ENCODE results near the gene ANO10. TPM values are rescaled to one million over a fixed set of nuclear protein-coding genes. Genes with fewer than 3 reads are reported as not detected.
"Not testable (repeated sequence)": the region's sequence is repeated elsewhere in the genome, so short reads cannot be mapped to it uniquely, and the experiment has no call there.

ANO10 gene
- total RNA-seq, 4 donors from 2014 or later = 28.2 to 36.9 (median 31.6) TPM

GRCh38 chr3:43559961-43560360 lies 61.9 kb downstream of the ANO10 start:
- no peaks in the 10 kb centered on the region for H3K9me3 ChIP-seq
- H3K27ac ChIP-seq = no peak overlapping the region
- H3K4me1 ChIP-seq = no peaks in the 10 kb centered on the region
- H3K36me3 ChIP-seq = peaks cover 27% of the 10 kb centered on the region
- TF ChIP-seq CTCF (IDR thresholded peaks at IDR 0.05) (no peak), EP300 (IDR thresholded peaks at IDR 0.05) (no peak), POLR2AphosphoS5 (IDR thresholded peaks at IDR 0.05) (no peak), POLR2A (IDR thresholded peaks at IDR 0.05) (no peak)
- H3K4me3 ChIP-seq = no peak overlapping the region
- no peak for DNase-seq (ENCODE audit: low spot score in 2 of 2)
- H3K27me3 ChIP-seq = no peaks in the 10 kb centered on the region

GRCh38 chr3:43558171-43558570 lies 63.6 kb downstream of the ANO10 start:
- H3K4me1 ChIP-seq = no peaks in the 10 kb centered on the region
- TF ChIP-seq EP300 (IDR thresholded peaks at IDR 0.05) = no peak
- no peak for TF ChIP-seq POLR2A (IDR thresholded peaks at IDR 0.05)
- peaks cover 30% of the 10 kb centered on the region for H3K36me3 ChIP-seq
- H3K9me3 ChIP-seq = no peaks in the 10 kb centered on the region
- no peaks in the 10 kb centered on the region for H3K27me3 ChIP-seq
- DNase-seq (ENCODE audit: low spot score in 2 of 2) = no peak
- 82% methylated on average over 1 of the region's 1 CpG for WGBS
- no peak overlapping the region for H3K4me3 ChIP-seq
- no peak overlapping the region for H3K27ac ChIP-seq

- Histone ChIP-seq H3K4me1 (no peaks in the 10 kb centered on the region), H3K36me3 (peaks cover 23% of the 10 kb centered on the region), H3K4me3 (no peak overlapping the region), H3K27me3 (no peaks in the 10 kb centered on the region), H3K27ac (no peak overlapping the region), H3K9me3 (no peaks in the 10 kb centered on the region)
- DNase-seq (ENCODE audit: low spot score in 2 of 2) = no peak
- TF ChIP-seq POLR2A (IDR thresholded peaks at IDR 0.05) (no peak), EP300 (IDR thresholded peaks at IDR 0.05) (no peak), CTCF (IDR thresholded peaks at IDR 0.05) (no peak)
- WGBS = 84% methylated on average over 4 of the region's 4 CpGs
These were observed 72.1 kb downstream of the ANO10 start for GRCh38 chr3:43549626-43550290.

GRCh38 chr3:43544277-43544676 lies 77.5 kb downstream of the ANO10 start:
- not testable (repeated sequence) for DNase-seq (ENCODE audit: low spot score in 2 of 2); H3K27me3 ChIP-seq; H3K9me3 ChIP-seq; H3K27ac ChIP-seq; H3K4me1 ChIP-seq; H3K4me3 ChIP-seq
- peak; percentile 25 to 49 for TF ChIP-seq CTCF (IDR thresholded peaks at IDR 0.05)
- H3K36me3 ChIP-seq = peaks cover 12% of the 10 kb centered on the region
- 96% methylated on average over 3 of the region's 3 CpGs for WGBS

GRCh38 chr3:43542328-43543043 lies 79.3 kb downstream of the ANO10 start:
- no peak for DNase-seq (ENCODE audit: low spot score in 2 of 2)
- WGBS = 92% methylated on average over 4 of the region's 4 CpGs
- no peak overlapping the region for H3K27ac ChIP-seq
- no peaks in the 10 kb centered on the region for H3K9me3 ChIP-seq
- peaks cover 5% of the 10 kb centered on the region for H3K36me3 ChIP-seq
- H3K27me3 ChIP-seq = no peaks in the 10 kb centered on the region
- TF ChIP-seq CTCF (IDR thresholded peaks at IDR 0.05) (no peak), EP300 (IDR thresholded peaks at IDR 0.05) (no peak), POLR2AphosphoS5 (IDR thresholded peaks at IDR 0.05) (no peak), POLR2A (IDR thresholded peaks at IDR 0.05) (no peak)
- H3K4me1 ChIP-seq = no peaks in the 10 kb centered on the region
- no peak overlapping the region for H3K4me3 ChIP-seq

Data from suprapubic skin (tissue), 4 donors.